H9 (cell line): ENCODE measurements around the gene LETM1. TPM values are rescaled to one million over a fixed set of nuclear protein-coding genes. Genes with fewer than 3 reads are reported as not detected.

ENCODE experiments used
- DNase-seq: peaks from one replicate; pipeline ENCODE4 v3.0.0-alpha.2; 2017
- H2AFZ ChIP-seq: one replicate; pipeline ENCODE4 v1.6.1; 2013; ENCODE audit warnings: mild to moderate bottlenecking, low read length, control low read depth, moderate library complexity
- H2AK5ac ChIP-seq: 2 replicates; pipeline ENCODE4 v1.6.1; 2013; ENCODE audit warnings: low read length, control low read depth, mixed read lengths; ENCODE audit not compliant: insufficient read length
- H2BK120ac ChIP-seq: one replicate; pipeline ENCODE4 v1.6.1; 2013; ENCODE audit warnings: low read depth, mild to moderate bottlenecking, low read length, control low read depth, inconsistent platforms; ENCODE audit not compliant: poor library complexity, severe bottlenecking
- H2BK12ac ChIP-seq: 2 replicates; pipeline ENCODE4 v1.6.1; 2013; ENCODE audit warnings: low read length, control low read depth, mixed read lengths, low read depth; ENCODE audit not compliant: insufficient read length
- H2BK15ac ChIP-seq: 2 replicates; pipeline ENCODE4 v1.6.1; 2013; ENCODE audit warnings: low read depth, low read length, control low read depth
- H2BK20ac ChIP-seq: one replicate; pipeline ENCODE4 v1.6.1; 2013; ENCODE audit warnings: low read depth, mild to moderate bottlenecking, low read length, control low read depth, inconsistent platforms; ENCODE audit not compliant: poor library complexity, severe bottlenecking
- H2BK5ac ChIP-seq: 2 replicates; pipeline ENCODE4 v1.6.1; 2013; ENCODE audit warnings: low read length, control low read depth, mixed read lengths; ENCODE audit not compliant: insufficient read length
- H3K14ac ChIP-seq: 2 replicates; pipeline ENCODE4 v1.6.1; 2013; ENCODE audit warnings: low read length, control low read depth; ENCODE audit not compliant: insufficient read depth
- H3K18ac ChIP-seq: 2 replicates; pipeline ENCODE4 v1.6.1; 2013; ENCODE audit warnings: low read depth, mild to moderate bottlenecking, mixed read lengths, low read length, control low read depth; ENCODE audit not compliant: insufficient read length
- H3K23ac ChIP-seq: 2 replicates; pipeline ENCODE4 v1.6.1; 2013; ENCODE audit warnings: low read length, control low read depth, mixed read lengths, low read depth; ENCODE audit not compliant: insufficient read length
- H3K23me2 ChIP-seq: 2 replicates; pipeline ENCODE4 v1.6.1; 2013; ENCODE audit warnings: low read depth, mild to moderate bottlenecking, mixed read lengths, low read length, control low read depth; ENCODE audit not compliant: insufficient read length, poor library complexity, severe bottlenecking
- H3K27ac ChIP-seq: 2 replicates; pipeline ENCODE4 v1.5.1; 2013; ENCODE audit warnings: low read length, control low read depth, mixed read lengths, low read depth; ENCODE audit not compliant: insufficient read length
- H3K27me3 ChIP-seq: 2 replicates; pipeline ENCODE4 v1.6.1; 2013; ENCODE audit warnings: low read length, control low read depth, inconsistent platforms; ENCODE audit not compliant: insufficient read depth
- H3K4ac ChIP-seq: 2 replicates; pipeline ENCODE4 v1.6.1; 2013; ENCODE audit warnings: low read depth, mild to moderate bottlenecking, control low read depth, inconsistent platforms, low read length, moderate library complexity
- H3K4me1 ChIP-seq: 2 replicates; pipeline ENCODE4 v1.6.1; 2013; ENCODE audit warnings: low read length, control low read depth, inconsistent platforms; ENCODE audit not compliant: insufficient read depth
- H3K4me2 ChIP-seq: 2 replicates; pipeline ENCODE4 v1.6.1; 2013; ENCODE audit warnings: low read length, control low read depth, mixed read lengths; ENCODE audit not compliant: insufficient read length, insufficient read depth
- H3K56ac ChIP-seq: 2 replicates; pipeline ENCODE4 v1.6.1; 2013; ENCODE audit warnings: low read depth, mild to moderate bottlenecking, mixed read lengths, low read length, control low read depth; ENCODE audit not compliant: insufficient read length
- H3K79me1 ChIP-seq: 2 replicates; pipeline ENCODE4 v1.6.1; 2013; ENCODE audit warnings: low read depth, mild to moderate bottlenecking, moderate library complexity, low read length, control low read depth, inconsistent platforms; ENCODE audit not compliant: insufficient read depth, poor library complexity, severe bottlenecking
- H3K79me2 ChIP-seq: 2 replicates; pipeline ENCODE4 v1.6.1; 2013; ENCODE audit warnings: low read length, control low read depth, inconsistent platforms; ENCODE audit not compliant: insufficient read depth
- H3K9ac ChIP-seq: 2 replicates; pipeline ENCODE4 v1.6.1; 2013; ENCODE audit warnings: low read length, control low read depth, mixed read lengths; ENCODE audit not compliant: insufficient read length; ENCODE audit errors: extremely low read depth
- H3K9me3 ChIP-seq: one replicate; pipeline ENCODE4 v1.6.1; 2013; ENCODE audit warnings: low read depth, low read length, inconsistent platforms; ENCODE audit not compliant: control insufficient read depth
- H3T11ph ChIP-seq: one replicate; pipeline ENCODE4 v1.6.1; 2013; ENCODE audit warnings: mild to moderate bottlenecking, low read length, control low read depth, inconsistent platforms
- H4K20me1 ChIP-seq: one replicate; pipeline ENCODE4 v1.6.1; 2013; ENCODE audit not compliant: control insufficient read depth, insufficient read length, insufficient read depth
- H4K5ac ChIP-seq: 2 replicates; pipeline ENCODE4 v1.6.1; 2013; ENCODE audit warnings: low read depth, mild to moderate bottlenecking, mixed read lengths, low read length, control low read depth; ENCODE audit not compliant: insufficient read length
- H4K8ac ChIP-seq: replicated peaks from 2 replicates; pipeline ENCODE4 v1.6.1; 2013; ENCODE audit warnings: low read length, control low read depth, mixed read lengths, low read depth; ENCODE audit not compliant: insufficient read length
- H4K91ac ChIP-seq: 2 replicates; pipeline ENCODE4 v1.6.1; 2013; ENCODE audit warnings: low read depth, mild to moderate bottlenecking, moderate library complexity, mixed read lengths, low read length, control low read depth; ENCODE audit not compliant: insufficient read length
- H3K27ac Mint-ChIP-seq, 3 experiments: 2 replicates in 2 of 3; 3 replicates in 1 of 3; pipeline ENCODE4 v1.8.0; 2020 to 2021; ENCODE audit warnings: mixed read lengths in 3 of 3, mild to moderate bottlenecking in 1 of 3, moderate library complexity in 1 of 3
- H3K27me3 Mint-ChIP-seq: 2 replicates; pipeline ENCODE4 v1.8.0; 2021; ENCODE audit warnings: low read depth, mild to moderate bottlenecking, moderate library complexity, mixed read lengths
- H3K36me3 Mint-ChIP-seq, 3 experiments: 2 replicates in 2 of 3; 3 replicates in 1 of 3; pipeline ENCODE4 v1.8.0; 2020 to 2021; ENCODE audit warnings: low read depth in 3 of 3, mixed read lengths in 3 of 3; ENCODE audit not compliant: insufficient read depth in 1 of 3
- H3K4me1 Mint-ChIP-seq, 2 experiments: 2 replicates each; pipeline ENCODE4 v1.8.0; 2020; ENCODE audit warnings: mixed read lengths in 2 of 2
- H3K4me3 Mint-ChIP-seq, 2 experiments: 2 replicates in 1 of 2; 3 replicates in 1 of 2; pipeline ENCODE4 v1.8.0; 2020 to 2021; ENCODE audit warnings: mild to moderate bottlenecking in 2 of 2, mixed read lengths in 2 of 2, moderate library complexity in 1 of 2
- H3K9me3 Mint-ChIP-seq, 2 experiments: 2 replicates in 1 of 2; 3 replicates in 1 of 2; pipeline ENCODE4 v1.8.0; 2020; ENCODE audit warnings: mild to moderate bottlenecking in 2 of 2, mixed read lengths in 2 of 2, moderate library complexity in 1 of 2
- CTCF ChIP-seq: fragments of 200-600 bp; sonication (generic); conservative IDR thresholded peaks from 3 replicates; pipeline ENCODE4 v1.8.0; 2021; ENCODE audit warnings: antibody characterized with exemption, mild to moderate bottlenecking
- WGBS: extraction: QIAGEN DNeasy Blood & Tissue Kit; methylation state at CpG from one replicate; pipeline ENCODE4 v1.1.7; 2013; ENCODE audit warnings: missing lambda C conversion rate, low lambda C conversion rate, mixed read lengths; ENCODE audit not compliant: insufficient read length; ENCODE audit errors: extremely low coverage; 5-methylcytosine and 5-hydroxymethylcytosine counted together
- total RNA-seq: library from RNA; stranded (reverse); gene quantifications from 2 replicates; pipeline ENCODE4 v1.2.1, GENCODE V29; 2021

The LETM1 gene
- total RNA-seq, 1 experiment from 2014 or later = 43.4 TPM

GRCh38 chr4:1883583-1883982, 27.6 kb upstream of the LETM1 start:
- DNase-seq = no peak
- no peak overlapping the region for H2BK15ac ChIP-seq
- H2AK5ac ChIP-seq = no peak overlapping the region
- no peaks in the 10 kb centered on the region for H3K27me3 ChIP-seq
- no peak overlapping the region for H3K4ac ChIP-seq
- H3K79me2 ChIP-seq = peaks cover 34% of the 10 kb centered on the region
- H3K9me3 ChIP-seq = no peaks in the 10 kb centered on the region
- Mint-ChIP-seq H3K27me3 (no peaks in the 10 kb centered on the region), H3K4me1 (peaks cover 9 to 11% of the 10 kb centered on the region in 2 experiments), H3K36me3 (peaks cover 4 to 7% (median 5%) of the 10 kb centered on the region in 3 experiments; a peak in 4 of 7 replicates), H3K9me3 (no peaks in the 10 kb centered on the region), H3K27ac (peak overlapping the region in 2 of 3 experiments; percentile 0 to 28; a peak in 1 of 7 replicates), H3K4me3 (no peak overlapping the region)
- no peak overlapping the region for H4K91ac ChIP-seq
- no peak overlapping the region for H3K14ac ChIP-seq
- TF ChIP-seq CTCF = no peak
- no peak overlapping the region for H2BK5ac ChIP-seq
- H3K4me2 ChIP-seq = no peak overlapping the region
- no peak overlapping the region for H3T11ph ChIP-seq
- no peak overlapping the region for H4K5ac ChIP-seq
- no peak overlapping the region for H3K27ac ChIP-seq
- no peak overlapping the region for H3K56ac ChIP-seq
- H3K18ac ChIP-seq = no peak overlapping the region
- H3K23me2 ChIP-seq = no peaks in the 10 kb centered on the region
- WGBS = no CpG with 5 or more reads among the region's 8 CpGs
- no peaks in the 10 kb centered on the region; the same call in 1 of the 2 replicates for H3K4me1 ChIP-seq
- no peak overlapping the region for H3K23ac ChIP-seq
- H3K9ac ChIP-seq = no peak overlapping the region
- no peak overlapping the region for H2BK12ac ChIP-seq
- no peaks in the 10 kb centered on the region for H4K20me1 ChIP-seq
- H4K8ac ChIP-seq = no peak overlapping the region
- H3K79me1 ChIP-seq = peaks cover 19% of the 10 kb centered on the region
- H2BK20ac ChIP-seq = no peak overlapping the region
- no peak overlapping the region for H2BK120ac ChIP-seq
- H2AFZ ChIP-seq = no peak overlapping the region
